Panc1 (cell line): ENCODE results near the gene ATG10. TPM values are rescaled to one million over a fixed set of nuclear protein-coding genes. Genes with fewer than 3 reads are reported as not detected.
"Not testable (repeated sequence)": the region's sequence is repeated elsewhere in the genome, so short reads cannot be mapped to it uniquely, and the experiment has no call there.

Source experiments
- ATAC-seq: fragments of 200-7000 bp; cut with Tn5 transposase; 2 replicates; pipeline ENCODE4 v1.9.1; 2020; ENCODE audit warnings: mild to moderate bottlenecking, moderate library complexity
- BruUV-seq: library from RNA; stranded (reverse); fragments of 400-500 nt; replicated peaks from 2 replicates; lab custom pipeline; 2021; lab: Mats Ljungman, UMichigan
- CTCF ChIA-PET: fragments of 300-600 bp; sonication (Branson Sonifier 250); formaldehyde crosslinking; loops from one replicate; lab custom pipeline; 2022; ENCODE audit warnings: antibody characterized with exemption; lab: Charles Lee
- POLR2A ChIA-PET: fragments of 300-600 bp; sonication (Branson Sonifier 250); formaldehyde crosslinking; loops from one replicate; lab custom pipeline; 2022; ENCODE audit warnings: antibody characterized with exemption; lab: Charles Lee
- DNase-seq: peaks from one replicate; pipeline ENCODE4 v3.0.0-alpha.2; 2010; ENCODE audit warnings: low read depth, low spot score
- H3K27ac ChIP-seq: 2 replicates; pipeline ENCODE4 v1.5.1; 2011; ENCODE audit warnings: mild to moderate bottlenecking, low read length, inconsistent platforms
- H3K27me3 ChIP-seq: fragments of 200-500 bp; sonication (Bioruptor generic); 2 replicates; pipeline ENCODE4 v1.6.0; 2014; ENCODE audit warnings: low read length, inconsistent platforms; ENCODE audit not compliant: control insufficient read depth, insufficient read depth
- H3K36me3 ChIP-seq: fragments of 200-500 bp; sonication (Bioruptor generic); 2 replicates; pipeline ENCODE4 v1.5.1; 2014; ENCODE audit warnings: inconsistent platforms, mild to moderate bottlenecking, low read length, moderate library complexity; ENCODE audit not compliant: control insufficient read depth, insufficient read depth
- H3K4me1 ChIP-seq: 2 replicates; pipeline ENCODE4 v1.5.1; 2011; ENCODE audit warnings: inconsistent platforms, mild to moderate bottlenecking, low read length, moderate library complexity; ENCODE audit not compliant: control insufficient read depth, insufficient read depth
- H3K4me3 ChIP-seq, 2 experiments: 2 replicates each; pipeline ENCODE4 v1.5.1; 2011 to 2012; ENCODE audit warnings: low read depth in 2 of 2, low read length in 2 of 2, mild to moderate bottlenecking in 2 of 2, inconsistent platforms in 1 of 2, moderate library complexity in 1 of 2
- H3K9me3 ChIP-seq: fragments of 200-500 bp; sonication (Bioruptor generic); 2 replicates; pipeline ENCODE4 v1.5.1; 2014; ENCODE audit warnings: low read depth, mild to moderate bottlenecking, inconsistent platforms, low read length, moderate library complexity; ENCODE audit not compliant: control insufficient read depth, insufficient read depth
- POLR2AphosphoS5 ChIP-seq: IDR thresholded peaks from 2 replicates; pipeline ENCODE4 v1.6.1; 2012; ENCODE audit warnings: mild to moderate bottlenecking, low read depth, low read length, moderate library complexity
- REST ChIP-seq, 2 experiments: IDR thresholded peaks; 2 replicates each; pipeline ENCODE4 v1.6.1; 2011 to 2012; ENCODE audit warnings: low read depth in 2 of 2, control low read depth in 1 of 2, low read length in 1 of 2, mild to moderate bottlenecking in 1 of 2, moderate library complexity in 1 of 2; ENCODE audit not compliant: insufficient read depth in 1 of 2
- SIN3A ChIP-seq: IDR thresholded peaks from 2 replicates; pipeline ENCODE4 v1.6.1; 2012; ENCODE audit warnings: low read depth, mild to moderate bottlenecking, low read length, moderate library complexity, borderline replicate concordance; ENCODE audit not compliant: insufficient read depth
- TCF7L2 ChIP-seq: IDR thresholded peaks from 2 replicates; pipeline ENCODE4 v1.6.1; 2011; ENCODE audit warnings: mild to moderate bottlenecking, low read depth, low read length, inconsistent platforms
- in situ Hi-C: cut with HindIII; loops from 2 replicates; pipeline ENCODE4 v1.10.0; 2016; ENCODE audit warnings: low sequenced_read_pairs, low pct_unique_long_range_greater_than_20kb
- intact Hi-C: fragments of 100-400 bp; cut with micrococcal nuclease; formaldehyde crosslinking; loops from one replicate; pipeline ENCODE4 v1.10.0; 2022; ENCODE audit not compliant: unreplicated experiment
- total RNA-seq: library from RNA; stranded (reverse); gene quantifications from one replicate; pipeline ENCODE4 v1.2.1, GENCODE V29; 2021; ENCODE audit not compliant: unreplicated experiment
- TF ChIP-seq, protein P1 (sequence below): fragments of 450-650 bp; IDR thresholded peaks from 2 replicates; pipeline ENCODE4 v1.5.1; 2017; ENCODE audit warnings: mild to moderate bottlenecking

The ATG10 gene
- total RNA-seq, 1 experiment from 2014 or later, result 14.0 TPM

GRCh38 chr5:82004511-82004910 is 32.7 kb downstream of the ATG10 start:
- no TSS peak for BruUV-seq
- POLR2A ChIA-PET, result no interaction called here

GRCh38 chr5:82009869-82010268 is 38.0 kb downstream of the ATG10 start:
- CTCF ChIA-PET, intact Hi-C loops, H3K36me3 ChIP-seq, BruUV-seq, H3K4me3 ChIP-seq, ATAC-seq, H3K27ac ChIP-seq, in situ Hi-C loops, H3K27me3 ChIP-seq, POLR2A ChIA-PET, H3K4me1 ChIP-seq, H3K9me3 ChIP-seq, DNase-seq: not testable (repeated sequence)

More at GRCh38 chr5:82004511-82004910, 32.7 kb downstream of the ATG10 start:
- H3K4me1 ChIP-seq, result no peaks in the 10 kb centered on the region
- H3K36me3 ChIP-seq, result no peaks in the 10 kb centered on the region
- intact Hi-C loops, result no loop called here
- in situ Hi-C loops, result no loop called here
- no peaks in the 10 kb centered on the region for H3K27me3 ChIP-seq
- ATAC-seq (no peak), DNase-seq (peak; percentile 1)
- H3K4me3 ChIP-seq, result no peak overlapping the region
- TF ChIP-seq POLR2AphosphoS5 (no peak), REST (IDR thresholded peaks at IDR 0.05; ENCODE audit: insufficient read depth in 1 of 2, low read depth in 2 of 2, low read length in 1 of 2) (no peak), TCF7L2 (no peak), SIN3A (no peak)
- TF ChIP-seq, protein P1, sequence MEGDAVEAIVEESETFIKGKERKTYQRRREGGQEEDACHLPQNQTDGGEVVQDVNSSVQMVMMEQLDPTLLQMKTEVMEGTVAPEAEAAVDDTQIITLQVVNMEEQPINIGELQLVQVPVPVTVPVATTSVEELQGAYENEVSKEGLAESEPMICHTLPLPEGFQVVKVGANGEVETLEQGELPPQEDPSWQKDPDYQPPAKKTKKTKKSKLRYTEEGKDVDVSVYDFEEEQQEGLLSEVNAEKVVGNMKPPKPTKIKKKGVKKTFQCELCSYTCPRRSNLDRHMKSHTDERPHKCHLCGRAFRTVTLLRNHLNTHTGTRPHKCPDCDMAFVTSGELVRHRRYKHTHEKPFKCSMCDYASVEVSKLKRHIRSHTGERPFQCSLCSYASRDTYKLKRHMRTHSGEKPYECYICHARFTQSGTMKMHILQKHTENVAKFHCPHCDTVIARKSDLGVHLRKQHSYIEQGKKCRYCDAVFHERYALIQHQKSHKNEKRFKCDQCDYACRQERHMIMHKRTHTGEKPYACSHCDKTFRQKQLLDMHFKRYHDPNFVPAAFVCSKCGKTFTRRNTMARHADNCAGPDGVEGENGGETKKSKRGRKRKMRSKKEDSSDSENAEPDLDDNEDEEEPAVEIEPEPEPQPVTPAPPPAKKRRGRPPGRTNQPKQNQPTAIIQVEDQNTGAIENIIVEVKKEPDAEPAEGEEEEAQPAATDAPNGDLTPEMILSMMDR, result no peak
- H3K27ac ChIP-seq, result no peak overlapping the region
- no peaks in the 10 kb centered on the region for H3K9me3 ChIP-seq
- CTCF ChIA-PET, result no interaction called here

- no peak overlapping the region for H3K27ac ChIP-seq
- H3K4me3 ChIP-seq, result no peak overlapping the region
- in situ Hi-C loops, result no loop called here
- intact Hi-C loops, result no loop called here
- H3K9me3 ChIP-seq, result no peaks in the 10 kb centered on the region
- no peak for ATAC-seq
- TF ChIP-seq TCF7L2 (no peak), SIN3A (no peak), REST (IDR thresholded peaks at IDR 0.05; ENCODE audit: insufficient read depth in 1 of 2, low read depth in 2 of 2, low read length in 1 of 2) (no peak)
- TF ChIP-seq, protein P1, result no peak
- BruUV-seq, result no TSS peak
- ChIA-PET POLR2A (no interaction called here), CTCF (no interaction called here)
- no peak for DNase-seq
- H3K27me3 ChIP-seq, result no peaks in the 10 kb centered on the region
- no peaks in the 10 kb centered on the region for H3K4me1 ChIP-seq
- no peaks in the 10 kb centered on the region for H3K36me3 ChIP-seq
These were observed 38.9 kb downstream of the ATG10 start for GRCh38 chr5:82010696-82011095.
